ENCODE data around the gene C10orf105.

GRCh38 chr10:71726580-71727104, 7.1 kb upstream of the C10orf105 start:
- TF ChIP-seq, protein P1, sequence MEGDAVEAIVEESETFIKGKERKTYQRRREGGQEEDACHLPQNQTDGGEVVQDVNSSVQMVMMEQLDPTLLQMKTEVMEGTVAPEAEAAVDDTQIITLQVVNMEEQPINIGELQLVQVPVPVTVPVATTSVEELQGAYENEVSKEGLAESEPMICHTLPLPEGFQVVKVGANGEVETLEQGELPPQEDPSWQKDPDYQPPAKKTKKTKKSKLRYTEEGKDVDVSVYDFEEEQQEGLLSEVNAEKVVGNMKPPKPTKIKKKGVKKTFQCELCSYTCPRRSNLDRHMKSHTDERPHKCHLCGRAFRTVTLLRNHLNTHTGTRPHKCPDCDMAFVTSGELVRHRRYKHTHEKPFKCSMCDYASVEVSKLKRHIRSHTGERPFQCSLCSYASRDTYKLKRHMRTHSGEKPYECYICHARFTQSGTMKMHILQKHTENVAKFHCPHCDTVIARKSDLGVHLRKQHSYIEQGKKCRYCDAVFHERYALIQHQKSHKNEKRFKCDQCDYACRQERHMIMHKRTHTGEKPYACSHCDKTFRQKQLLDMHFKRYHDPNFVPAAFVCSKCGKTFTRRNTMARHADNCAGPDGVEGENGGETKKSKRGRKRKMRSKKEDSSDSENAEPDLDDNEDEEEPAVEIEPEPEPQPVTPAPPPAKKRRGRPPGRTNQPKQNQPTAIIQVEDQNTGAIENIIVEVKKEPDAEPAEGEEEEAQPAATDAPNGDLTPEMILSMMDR (optimal IDR thresholded peaks at IDR 0.05 in 1 of 3, IDR thresholded peaks at IDR 0.05 in 1 of 3, conservative IDR thresholded peaks at IDR 0.05 in 1 of 3; ENCODE audit: extremely low read depth in 1 of 3, insufficient read depth in 2 of 3, low read length in 3 of 3), result no peak
- no peak for TF ChIP-seq EZH2 (IDR thresholded peaks at IDR 0.05; ENCODE audit: low read length)

All from keratinocyte (primary cell).